K562 (cell line): ENCODE data around the gene LAPTM5. TPM values are rescaled to one million over a fixed set of nuclear protein-coding genes. Genes with fewer than 3 reads are reported as not detected.

Experiments
- ATAC-seq: fragments of 200-7000 bp; cut with Tn5 transposase; 3 replicates; pipeline ENCODE4 v1.9.1; 2020; ENCODE audit warnings: moderate library complexity
- BruUV-seq: library from RNA; stranded (reverse); fragments of 400-500 nt; replicated peaks from 2 replicates; lab custom pipeline; 2021; lab: Mats Ljungman, UMichigan
- CTCF ChIA-PET: fragments of 300-600 bp; formaldehyde crosslinking; extraction: SDS; loops from one replicate; lab custom pipeline; 2021; ENCODE audit warnings: low intra/inter-chr PET ratio; lab: Yijun Ruan, JAX
- POLR2A ChIA-PET: fragments of 300-600, 350-650 bp; sonication (Branson Sonifier 250); formaldehyde crosslinking; extraction: SDS; loops from one replicate; lab custom pipeline; 2021; ENCODE audit warnings: antibody characterized with exemption, inconsistent platforms; lab: Yijun Ruan, JAX
- DNase-seq, 4 experiments: peaks; one replicate each; pipeline versions ENCODE4 v3.0.0 to v3.0.0-alpha.2; 2011 to 2018; ENCODE audit warnings: low spot score in 3 of 4, mixed read lengths in 3 of 4; ENCODE audit errors: extremely low read depth in 1 of 4
- FAIRE-seq: peaks from 2 replicates; lab custom pipeline; 2011; peaks lifted over from hg19 to GRCh38; lab: Jason Lieb, UNC
- H2AFZ ChIP-seq: 2 replicates; pipeline ENCODE4 v1.6.0; 2011; ENCODE audit warnings: low read depth, low read length, control low read depth, inconsistent platforms
- H3K27ac ChIP-seq: fragments of 200-600 bp; 3 replicates; pipeline ENCODE4 v1.8.0; 2011; ENCODE audit warnings: low read depth, mild to moderate bottlenecking, control low read depth, inconsistent platforms, low read length, moderate library complexity, mixed read lengths; ENCODE audit errors: extremely low read depth
- H3K27me3 ChIP-seq, 2 experiments: fragments of 300-600 bp in 1 of 2; 2 replicates in 1 of 2; 3 replicates in 1 of 2; pipeline versions ENCODE4 v1.6.0 to v1.8.0; 2011; ENCODE audit warnings: inconsistent platforms in 2 of 2, low read length in 2 of 2, mild to moderate bottlenecking in 1 of 2, mixed read lengths in 1 of 2, moderate library complexity in 1 of 2; ENCODE audit not compliant: control insufficient read depth in 2 of 2, insufficient read depth in 2 of 2
- H3K36me3 ChIP-seq: fragments of 300-600 bp; 3 replicates; pipeline ENCODE4 v1.8.0; 2011; ENCODE audit warnings: mild to moderate bottlenecking, low read length, inconsistent platforms; ENCODE audit not compliant: control insufficient read depth, insufficient read depth
- H3K4me1 ChIP-seq, 2 experiments: fragments of 200-600 bp in 1 of 2; replicated peaks in 1 of 2; 2 replicates in 1 of 2; 3 replicates in 1 of 2; pipeline versions ENCODE4 v1.5.1 to v1.8.0; 2011; ENCODE audit warnings: inconsistent platforms in 2 of 2, low read length in 2 of 2, mild to moderate bottlenecking in 1 of 2, mixed read lengths in 1 of 2, moderate library complexity in 1 of 2; ENCODE audit not compliant: control insufficient read depth in 2 of 2, insufficient read depth in 2 of 2
- H3K4me2 ChIP-seq: 2 replicates; pipeline ENCODE4 v1.6.1; 2011; ENCODE audit warnings: low read length, control low read depth, inconsistent platforms, mixed read lengths; ENCODE audit not compliant: insufficient read depth
- H3K4me3 ChIP-seq: fragments of 200-600 bp; sonication (generic), shearing (Covaris generic); 2 replicates; pipeline ENCODE4 v1.5.1; 2016; ENCODE audit warnings: control low read depth, inconsistent platforms
- H3K79me2 ChIP-seq: fragments of 200-600 bp; 3 replicates; pipeline ENCODE4 v1.8.0; 2011; ENCODE audit warnings: low read length, inconsistent platforms; ENCODE audit not compliant: control insufficient read depth, insufficient read depth
- H3K9ac ChIP-seq, 2 experiments: 2 replicates each; pipeline versions ENCODE4 v1.6.0 to v1.6.1; 2011; ENCODE audit warnings: low read depth in 2 of 2, low read length in 2 of 2, control low read depth in 1 of 2, inconsistent platforms in 1 of 2, mild to moderate bottlenecking in 1 of 2, mixed read lengths in 1 of 2; ENCODE audit not compliant: insufficient read depth in 1 of 2
- H3K9me1 ChIP-seq: one replicate; pipeline ENCODE4 v1.6.0; 2011; ENCODE audit warnings: inconsistent platforms, mild to moderate bottlenecking, low read length, moderate library complexity; ENCODE audit not compliant: control insufficient read depth, insufficient read depth
- H3K9me3 ChIP-seq: replicated peaks from 2 replicates; pipeline ENCODE4 v1.5.1; 2011; ENCODE audit warnings: low read depth, low read length, inconsistent platforms; ENCODE audit not compliant: control insufficient read depth, insufficient read depth
- H4K20me1 ChIP-seq: replicated peaks from 2 replicates; pipeline ENCODE4 v1.6.1; 2011; ENCODE audit warnings: low read length, inconsistent platforms, mixed read lengths; ENCODE audit not compliant: control insufficient read depth, insufficient read depth
- ATF7 ChIP-seq: fragments of 450-650 bp; IDR thresholded peaks from 2 replicates; pipeline ENCODE4 v1.7.1; 2014; ENCODE audit warnings: mild to moderate bottlenecking, moderate library complexity
- CHD2 ChIP-seq: IDR thresholded peaks from 2 replicates; pipeline ENCODE4 v1.6.1; 2011; ENCODE audit warnings: low read depth, low read length
- E2F4 ChIP-seq: sonication (generic); formaldehyde crosslinking; IDR thresholded peaks from 2 replicates; pipeline ENCODE4 v1.8.0; 2022; ENCODE audit warnings: mild to moderate bottlenecking, low read depth, missing genetic modification reagents
- EGR1 ChIP-seq: fragments of 450-650 bp; conservative IDR thresholded peaks from 2 replicates; pipeline ENCODE4 v1.6.1; 2017; ENCODE audit warnings: mild to moderate bottlenecking
- FOXJ3 ChIP-seq: sonication (generic); formaldehyde crosslinking; IDR thresholded peaks from 2 replicates; pipeline ENCODE4 v1.4.0; 2020; ENCODE audit warnings: mild to moderate bottlenecking, missing genetic modification reagents
- HDAC1 ChIP-seq, 2 experiments: fragments of 450-650 bp; IDR thresholded peaks; 2 replicates each; pipeline ENCODE4 v1.6.1; 2016 to 2017; ENCODE audit warnings: inconsistent platforms in 1 of 2, mild to moderate bottlenecking in 1 of 2, moderate library complexity in 1 of 2
- HES1 ChIP-seq: fragments of 450-650 bp; IDR thresholded peaks from 2 replicates; pipeline ENCODE4 v1.6.1; 2016; ENCODE audit warnings: low read depth, mild to moderate bottlenecking, moderate library complexity
- HSF4 ChIP-seq: fragments of 250-450 bp; sonication (Bioruptor Pico); IDR thresholded peaks from 2 replicates; pipeline ENCODE4 v2.1.2; 2022; ENCODE audit warnings: mild to moderate bottlenecking, moderate library complexity, borderline replicate concordance
- IRF2 ChIP-seq: sonication (generic); formaldehyde crosslinking; IDR thresholded peaks from 2 replicates; pipeline ENCODE4 v1.8.1; 2022; ENCODE audit warnings: mild to moderate bottlenecking, missing genetic modification reagents
- PPARD ChIP-seq: fragments of 250-450 bp; sonication (Bioruptor Pico); IDR thresholded peaks from 2 replicates; pipeline ENCODE4 v1.8.0; 2022; ENCODE audit warnings: inconsistent platforms, mild to moderate bottlenecking, moderate library complexity
- VEZF1 ChIP-seq: fragments of 200-800 bp; sonication (Bioruptor generic); IDR thresholded peaks from 2 replicates; pipeline ENCODE4 v1.6.1; 2017; ENCODE audit warnings: missing genetic modification characterization, missing compliant biosample characterization
- ZNF639 ChIP-seq, 2 experiments: fragments of 200-800 bp in 1 of 2; sonication (Bioruptor generic) in 1 of 2; sonication (generic) in 1 of 2; formaldehyde crosslinking in 1 of 2; IDR thresholded peaks in 1 of 2; conservative IDR thresholded peaks in 1 of 2; 2 replicates each; pipeline versions ENCODE4 v1.5.0 to v1.6.1; 2016 to 2020; ENCODE audit warnings: missing compliant biosample characterization in 1 of 2, missing genetic modification characterization in 1 of 2, missing genetic modification reagents in 1 of 2
- WGBS: fragments of 100-300 bp; shearing (Covaris generic); methylation state at CpG from one replicate; pipeline ENCODE4 v1.1.6; 2016; ENCODE audit warnings: low coverage, mixed read lengths; ENCODE audit not compliant: insufficient coverage; ENCODE audit errors: missing lambda C conversion rate; 5-methylcytosine and 5-hydroxymethylcytosine counted together
- in situ Hi-C: fragments of 300-500 bp; cut with MboI; formaldehyde crosslinking; loops from 4 replicates; pipeline ENCODE4 v1.15.0; 2018; ENCODE audit warnings: inconsistent platforms, mixed read lengths
- intact Hi-C: fragments of 100-400 bp; cut with micrococcal nuclease; formaldehyde crosslinking; loops from 2 replicates; pipeline ENCODE4 v1.14.2; 2022
- polyA plus RNA-seq, 8 experiments: library from polyadenylated mRNA; depleted of rRNA in 4 of 8; stranded (reverse) in 5 of 8; unstranded in 3 of 8; fragments of >200 nt; fragmentation: Nextera tagmentation in 2 of 8; fragmentation: Illumina TruSeq in 1 of 8; extraction: Ambion mirVana in 2 of 8; extraction: Trizol in 1 of 8; gene quantifications; 2 replicates each; pipeline versions ENCODE4 v1.2.1 to v1.2.3, GENCODE V29; 2011 to 2014; ENCODE audit warnings: inconsistent platforms in 1 of 8, missing spikeins in 1 of 8
- total RNA-seq, 7 experiments: library from RNA; depleted of rRNA in 6 of 7; stranded (reverse); fragments of >200 nt in 6 of 7; fragmentation: Illumina TruSeq in 2 of 7; extraction: Trizol in 2 of 7; gene quantifications; 2 replicates each; pipeline versions ENCODE4 v1.2.1 to v1.2.3, GENCODE V29; 2011 to 2021; ENCODE audit warnings: low replicate concordance in 1 of 7
- TF ChIP-seq, protein P1 (sequence below), 2 experiments: fragments of 450-650 bp; IDR thresholded peaks; 2 replicates each; pipeline ENCODE4 v1.6.1; 2016

Gene LAPTM5
- total and polyA plus RNA-seq, 9 of the 15 experiments (the other 6 are each of a cell fraction or from before 2014, with no cell fraction given), result 2.4 to 47.3 (median 20.3) TPM

- intact Hi-C loops (loop anchor here (10.0 kb wide), 2 partner anchors 392 to 1542 kb away; partner anchors contain the start of genes MECR and PTPRU), in situ Hi-C loops (loop anchor here (5.0 kb wide), 1 partner anchor 59 kb away; no protein-coding TSS in a partner anchor)
- H3K4me2 ChIP-seq, result no peak overlapping the region
- TF ChIP-seq CHD2 (0 out of 2 replicates have a peak, but pooled peaks have one; percentile 12), EGR1 (0 out of 2 replicates have a peak, but pooled peaks have one; percentile 10), PPARD (CRISPR knock-in tag) (no peak), HDAC1 (IDR thresholded peaks at IDR 0.05) (0 out of 4 replicates have a peak, but pooled peaks of 1 of the 2 experiments have one; percentile 8), ZNF639 (CRISPR knock-in tag; conservative IDR thresholded peaks at IDR 0.05 in 1 of 2, IDR thresholded peaks at IDR 0.05 in 1 of 2) (peak in 1 of 2 experiments; percentile 17; a peak in 1 of 4 replicates), E2F4 (CRISPR knock-in tag) (no peak), IRF2 (CRISPR knock-in tag) (no peak), HES1 (no peak), ATF7 (no peak), FOXJ3 (CRISPR knock-in tag) (no peak), HSF4 (no peak), VEZF1 (peak; percentile 46; the same call in 1 of the 2 replicates)
- TF ChIP-seq, protein P1, sequence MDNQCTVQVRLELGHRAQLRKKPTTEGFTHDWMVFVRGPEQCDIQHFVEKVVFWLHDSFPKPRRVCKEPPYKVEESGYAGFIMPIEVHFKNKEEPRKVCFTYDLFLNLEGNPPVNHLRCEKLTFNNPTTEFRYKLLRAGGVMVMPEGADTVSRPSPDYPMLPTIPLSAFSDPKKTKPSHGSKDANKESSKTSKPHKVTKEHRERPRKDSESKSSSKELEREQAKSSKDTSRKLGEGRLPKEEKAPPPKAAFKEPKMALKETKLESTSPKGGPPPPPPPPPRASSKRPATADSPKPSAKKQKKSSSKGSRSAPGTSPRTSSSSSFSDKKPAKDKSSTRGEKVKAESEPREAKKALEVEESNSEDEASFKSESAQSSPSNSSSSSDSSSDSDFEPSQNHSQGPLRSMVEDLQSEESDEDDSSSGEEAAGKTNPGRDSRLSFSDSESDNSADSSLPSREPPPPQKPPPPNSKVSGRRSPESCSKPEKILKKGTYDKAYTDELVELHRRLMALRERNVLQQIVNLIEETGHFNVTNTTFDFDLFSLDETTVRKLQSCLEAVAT (IDR thresholded peaks at IDR 0.05), result peak; percentile 27 to 64; a peak in 1 of 4 replicates
Observed at GRCh38 chr1:30776097-30777059, 18.8 kb upstream of the LAPTM5 start.

More at GRCh38 chr1:30776097-30777059, 18.8 kb upstream of the LAPTM5 start:
- ChIA-PET POLR2A (interaction anchor here (0.6 to 4.9 kb wide), 4 partner anchors 7 to 56 kb away, joined by 4 to 117 read pairs (median 66); partner anchors contain the start of gene MATN1), CTCF (interaction anchor here (1.4 kb wide), 1 partner anchor 57 kb away, joined by 4 read pairs; no protein-coding TSS in a partner anchor)
- Histone ChIP-seq H3K4me3 (no peak overlapping the region), H3K79me2 (peaks cover 8% of the 10 kb centered on the region; the same call in 2 of the 3 replicates), H3K9ac (peak overlapping the region; percentile 75 to 80; a peak in 3 of 4 replicates), H3K9me3 (no peaks in the 10 kb centered on the region), H2AFZ (peak overlapping the region; percentile 58), H3K4me1 (peaks cover 58 to 64% of the 10 kb centered on the region in 2 experiments), H3K27ac (peak overlapping the region; percentile 93), H4K20me1 (no peaks in the 10 kb centered on the region), H3K9me1 (peaks cover 4% of the 10 kb centered on the region), H3K27me3 (no peaks in the 10 kb centered on the region), H3K36me3 (no peaks in the 10 kb centered on the region)
- no peak for DNase-seq
- no TSS peak for BruUV-seq
- WGBS, result 77% methylated on average over 15 of the region's 18 CpGs
- no peak for ATAC-seq
- no peak for FAIRE-seq
